ENCODE measurements around the gene ITSN1.

DNA sequence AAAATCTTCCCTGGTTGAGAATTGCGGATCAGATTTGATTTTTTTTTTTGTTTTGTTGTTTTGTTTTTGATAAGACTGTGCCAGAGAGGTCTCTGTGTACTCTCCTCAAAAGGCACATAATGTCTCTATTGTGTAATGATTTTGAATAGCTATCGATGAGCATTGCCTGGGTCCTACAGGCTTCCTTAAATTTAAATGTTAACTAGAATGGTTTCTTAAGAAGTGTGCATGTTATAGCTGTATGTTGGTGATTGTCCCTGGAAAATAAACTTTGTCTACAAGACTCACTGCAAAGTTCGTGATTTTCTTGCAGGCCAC lies 121.2 kb downstream of the ITSN1 start:
- TF ChIP-seq, protein P1, sequence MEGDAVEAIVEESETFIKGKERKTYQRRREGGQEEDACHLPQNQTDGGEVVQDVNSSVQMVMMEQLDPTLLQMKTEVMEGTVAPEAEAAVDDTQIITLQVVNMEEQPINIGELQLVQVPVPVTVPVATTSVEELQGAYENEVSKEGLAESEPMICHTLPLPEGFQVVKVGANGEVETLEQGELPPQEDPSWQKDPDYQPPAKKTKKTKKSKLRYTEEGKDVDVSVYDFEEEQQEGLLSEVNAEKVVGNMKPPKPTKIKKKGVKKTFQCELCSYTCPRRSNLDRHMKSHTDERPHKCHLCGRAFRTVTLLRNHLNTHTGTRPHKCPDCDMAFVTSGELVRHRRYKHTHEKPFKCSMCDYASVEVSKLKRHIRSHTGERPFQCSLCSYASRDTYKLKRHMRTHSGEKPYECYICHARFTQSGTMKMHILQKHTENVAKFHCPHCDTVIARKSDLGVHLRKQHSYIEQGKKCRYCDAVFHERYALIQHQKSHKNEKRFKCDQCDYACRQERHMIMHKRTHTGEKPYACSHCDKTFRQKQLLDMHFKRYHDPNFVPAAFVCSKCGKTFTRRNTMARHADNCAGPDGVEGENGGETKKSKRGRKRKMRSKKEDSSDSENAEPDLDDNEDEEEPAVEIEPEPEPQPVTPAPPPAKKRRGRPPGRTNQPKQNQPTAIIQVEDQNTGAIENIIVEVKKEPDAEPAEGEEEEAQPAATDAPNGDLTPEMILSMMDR (IDR thresholded peaks at IDR 0.05; ENCODE audit: low read depth, low read length, poor library complexity, severe bottlenecking), result no peak
- no peak for TF ChIP-seq EZH2phosphoT487 (IDR thresholded peaks at IDR 0.05; ENCODE audit: borderline replicate concordance, low read length)

All from DOHH2 (cell line).